Activated CD8-positive, alpha-beta memory T cell treated with anti-CD3 and anti-CD28 coated beads, Interleukin-2, amount 50 U/mL, for 24 hours (primary cell): ENCODE measurements around the gene FOSL1.

Experiments
- DNase-seq: peaks from one replicate; pipeline ENCODE4 v3.0.0-alpha.2; 2020; ENCODE audit errors: extremely low read depth

Gene FOSL1

DNA sequence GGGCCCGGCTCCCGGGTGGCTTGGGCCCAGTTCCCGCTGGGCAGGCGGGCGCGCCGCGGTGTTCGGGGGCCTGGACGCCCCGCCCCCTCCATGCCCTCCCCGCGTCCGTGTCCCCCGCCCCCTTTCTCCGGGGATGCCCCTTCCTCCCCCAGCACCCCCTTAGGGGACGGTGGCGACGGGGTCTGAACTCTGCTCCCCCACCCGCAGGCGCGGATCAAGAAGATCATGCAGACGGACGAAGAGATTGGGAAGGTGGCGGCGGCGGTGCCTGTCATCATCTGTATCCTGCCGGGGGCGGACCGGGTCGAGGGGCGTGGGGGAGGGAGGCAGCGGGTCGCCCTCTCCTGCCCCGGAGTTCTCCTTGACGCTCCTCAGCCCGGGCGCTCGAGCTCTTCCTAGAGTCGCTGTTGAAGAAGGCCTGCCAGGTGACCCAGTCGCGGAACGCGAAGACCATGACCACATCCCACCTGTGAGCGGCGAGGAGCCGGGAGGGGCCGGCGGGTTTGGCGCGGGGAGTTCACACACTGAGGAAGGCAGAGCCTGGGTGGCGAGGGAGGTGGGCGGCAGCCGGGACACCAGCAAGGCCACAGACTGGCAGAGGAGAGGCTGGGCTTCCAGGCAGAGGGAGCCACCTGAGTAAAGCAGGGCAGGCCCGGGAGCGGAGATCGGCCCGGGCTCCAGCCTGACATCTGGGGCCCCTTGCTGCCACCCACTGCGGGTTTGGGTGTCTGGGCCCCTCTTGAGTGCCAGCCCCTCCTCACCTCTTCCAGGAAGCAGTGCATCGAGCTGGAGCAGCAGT is 19.6 kb upstream of the FOSL1 start:
- no peak for DNase-seq

DNA sequence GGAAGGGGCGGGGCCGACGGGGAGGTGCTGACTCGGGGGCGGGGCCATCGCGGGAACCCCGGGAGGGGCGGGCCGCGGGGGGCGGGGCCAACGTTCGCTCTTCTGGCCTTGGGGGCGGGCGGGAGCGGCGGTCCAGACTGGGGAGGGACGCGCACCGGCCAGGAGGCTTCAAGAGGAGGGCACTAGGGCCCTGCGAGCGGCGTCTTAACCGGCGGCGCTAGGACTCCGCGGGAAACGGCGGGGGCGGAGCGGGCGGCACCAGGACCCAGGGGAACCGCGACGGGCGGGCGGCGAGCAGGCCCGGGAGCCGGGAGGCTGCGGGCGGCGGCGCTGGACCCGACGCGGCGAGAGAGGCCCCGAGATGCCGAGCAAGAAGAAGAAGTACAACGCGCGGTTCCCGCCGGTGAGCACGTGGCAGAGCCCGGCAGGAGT is 19.0 kb upstream of the FOSL1 start, which contains the start of gene DRAP1:
DRAP1 (plus strand) TSS at position 286 of the 432 bp plus-strand sequence; CDS start at position 362, 76 bp downstream.
- peak; percentile 89 for DNase-seq

DNA sequence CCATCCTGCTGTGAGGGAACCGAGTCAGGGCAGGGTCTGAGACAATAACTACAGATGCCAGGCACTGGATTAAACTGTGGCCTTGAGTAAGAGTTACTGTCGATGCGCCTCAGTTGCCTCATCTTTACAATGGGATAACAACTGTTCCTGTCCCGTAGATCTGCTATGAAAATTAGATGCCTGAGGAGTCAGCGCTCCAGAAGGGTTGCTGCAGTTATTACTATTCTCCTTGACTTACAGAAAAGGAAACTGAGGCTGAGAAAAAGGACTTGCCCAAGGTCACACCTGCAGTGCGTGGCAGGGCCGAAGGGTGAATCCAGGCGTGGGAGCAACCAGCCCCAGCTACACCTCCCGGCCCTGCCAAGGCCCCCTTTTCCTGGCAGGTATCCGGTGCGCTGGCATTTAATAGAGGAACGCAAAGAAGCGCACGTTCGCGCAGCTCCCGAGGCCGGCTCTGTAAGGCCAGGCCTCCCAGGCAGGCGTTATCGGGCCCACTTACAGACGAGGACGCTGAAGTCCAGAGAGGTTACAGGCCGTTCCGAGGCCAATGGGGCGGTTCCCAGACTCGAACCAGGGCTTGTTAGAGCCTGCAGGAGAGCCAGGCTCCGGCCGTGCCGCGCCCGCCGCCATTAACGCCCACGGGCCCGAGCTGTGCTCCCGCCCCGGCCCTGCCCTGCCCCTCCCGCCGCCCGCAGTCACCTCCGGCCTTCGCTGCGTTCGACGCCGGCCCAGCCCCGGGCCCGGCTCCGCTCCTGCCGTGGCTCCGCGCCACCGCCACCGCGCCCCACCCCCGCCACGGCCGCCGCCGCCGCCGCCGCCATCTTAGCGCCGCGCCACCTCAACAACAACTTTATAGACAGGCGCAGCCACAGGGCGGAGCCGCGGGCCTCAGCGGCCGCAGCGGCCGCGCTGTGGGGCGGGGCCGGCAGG is 18.3 kb upstream of the FOSL1 start, which contains the start of gene C11orf68:
C11orf68 (minus strand) TSS at position 852 of the 930 bp plus-strand sequence; CDS start at position 821, 31 bp downstream.
- DNase-seq: no peak

DNA sequence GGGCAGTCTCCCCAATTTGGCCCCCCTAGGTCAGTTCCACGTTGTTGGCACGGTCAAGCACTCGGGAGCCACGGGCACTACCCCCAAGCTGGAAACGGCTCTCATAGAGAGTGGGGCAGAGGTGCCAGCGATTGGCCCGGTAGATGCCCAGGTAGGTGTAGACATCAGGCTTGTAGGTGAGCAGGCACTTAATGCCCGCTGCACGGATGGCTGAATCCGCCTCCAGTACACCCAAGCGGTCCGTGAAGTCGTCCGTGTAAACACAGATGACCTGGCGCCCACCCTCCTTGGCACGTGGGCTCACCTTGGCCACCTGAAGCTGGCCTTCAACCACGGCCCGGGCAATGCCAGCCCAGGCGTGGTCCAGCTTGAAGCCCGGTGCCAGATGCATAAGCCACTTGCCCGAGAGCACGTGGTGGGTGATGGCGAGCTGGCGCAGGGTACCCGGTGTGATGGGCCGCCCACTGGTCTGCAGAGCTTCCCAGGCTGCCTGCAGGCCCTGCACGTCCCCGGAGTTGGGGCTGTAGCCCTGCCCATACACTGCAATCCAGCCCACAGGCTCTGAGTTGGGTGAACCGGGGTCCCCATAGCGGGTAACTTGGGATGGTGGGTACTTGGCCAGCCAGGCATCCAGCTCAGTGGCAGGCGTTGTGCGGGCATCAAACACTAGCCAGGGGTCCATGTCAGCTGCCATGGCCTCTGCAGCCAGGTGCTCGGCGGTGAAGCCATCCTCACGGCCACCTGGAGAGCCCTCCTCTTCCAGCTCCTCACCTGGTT is 17.4 kb upstream of the FOSL1 start:
- no peak for DNase-seq

DNA sequence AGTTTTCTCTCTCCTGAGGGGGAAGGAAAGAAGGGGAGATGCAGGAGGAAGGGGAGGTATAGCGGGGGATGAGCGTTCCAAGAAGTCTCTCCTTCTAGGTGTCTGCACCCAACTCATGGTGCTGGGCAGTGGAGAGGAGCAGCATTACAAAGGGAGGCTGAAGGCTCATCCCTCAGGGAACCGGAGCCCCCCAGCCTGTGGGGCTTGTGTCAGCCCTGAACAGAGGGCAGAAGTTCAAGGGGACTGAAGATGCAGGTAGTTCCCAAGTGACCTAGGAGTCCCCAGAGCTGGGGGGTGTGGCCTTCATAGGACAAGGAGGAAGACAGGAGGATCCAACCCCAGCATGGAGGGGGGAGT is 16.9 kb upstream of the FOSL1 start:
- no peak for DNase-seq

DNA sequence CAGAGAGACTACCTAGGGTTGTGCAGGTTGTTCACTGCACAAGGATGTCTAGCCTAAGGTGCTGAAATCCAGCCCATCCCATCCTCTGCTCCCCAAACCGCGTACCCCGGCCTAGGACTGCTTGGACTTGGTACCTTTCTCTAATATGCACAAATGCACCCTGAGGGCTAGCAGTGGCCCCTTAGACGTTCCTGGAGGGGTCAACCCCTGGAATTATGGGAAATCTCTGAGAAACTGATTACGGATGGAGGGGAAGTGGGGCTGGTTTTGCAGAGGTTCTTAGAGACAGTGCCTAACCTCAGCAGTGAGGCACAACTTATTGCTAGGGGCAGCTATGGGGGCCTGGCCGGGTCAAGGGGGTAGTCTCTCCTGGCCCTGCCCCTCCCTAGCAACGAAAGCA is 16.2 kb upstream of the FOSL1 start:
- DNase-seq: no peak

DNA sequence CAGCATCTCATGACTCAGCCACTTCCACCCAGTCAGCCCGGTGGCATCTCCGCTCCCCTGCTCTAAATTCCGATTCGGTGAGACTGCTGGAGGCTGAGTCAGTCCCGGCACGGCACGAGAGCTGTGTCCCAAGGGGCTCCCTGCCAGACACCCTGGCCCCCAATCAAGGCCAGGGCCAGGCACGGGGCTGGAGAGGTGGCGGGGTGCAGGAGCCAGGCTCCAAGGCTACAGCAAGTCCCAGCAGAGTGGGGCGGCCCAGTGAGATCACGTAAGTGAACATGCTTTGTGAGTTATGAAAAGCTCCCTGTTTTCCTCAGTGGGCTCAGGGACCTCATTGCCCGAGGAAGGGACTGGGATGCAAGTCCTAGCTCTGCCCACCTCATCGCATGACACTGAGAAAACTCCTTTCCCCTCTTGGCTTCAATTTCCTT is 15.6 kb upstream of the FOSL1 start:
- DNase-seq: no peak

DNA sequence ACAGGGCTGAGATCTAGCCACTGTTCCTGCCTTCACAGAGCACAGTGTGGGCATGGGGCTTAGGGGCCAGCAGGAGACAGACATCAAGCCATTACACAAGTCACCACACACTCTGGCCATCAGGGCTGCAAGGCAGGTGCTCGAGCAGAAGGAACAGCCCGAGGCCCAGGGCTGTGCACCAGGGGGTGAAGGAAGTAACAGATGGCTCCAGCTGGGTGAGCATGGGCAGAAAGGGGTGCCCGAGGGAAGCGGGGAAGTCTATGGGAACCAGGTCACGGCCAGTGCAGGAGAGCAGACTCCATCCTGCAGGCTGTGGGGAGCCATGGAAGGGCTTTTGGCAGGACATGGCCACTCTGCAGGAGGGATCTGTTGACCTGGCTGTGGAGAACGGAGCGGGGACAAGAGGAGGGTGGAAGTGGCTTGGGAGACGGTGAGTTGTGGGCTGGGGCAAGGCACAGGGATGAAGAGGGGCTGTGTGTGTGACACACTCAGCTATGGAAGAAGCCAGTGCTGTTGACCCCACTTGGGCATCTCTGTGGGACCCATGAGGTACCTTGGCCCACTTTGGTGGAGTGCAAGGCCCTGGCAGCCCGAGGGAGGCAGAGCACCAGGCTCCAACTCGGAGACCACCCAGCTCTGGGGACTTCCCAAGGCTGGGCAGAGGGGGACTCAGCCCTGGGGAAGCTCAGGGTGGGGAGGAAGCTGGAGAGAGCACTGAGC is 15.1 kb upstream of the FOSL1 start:
- DNase-seq: no peak

DNA sequence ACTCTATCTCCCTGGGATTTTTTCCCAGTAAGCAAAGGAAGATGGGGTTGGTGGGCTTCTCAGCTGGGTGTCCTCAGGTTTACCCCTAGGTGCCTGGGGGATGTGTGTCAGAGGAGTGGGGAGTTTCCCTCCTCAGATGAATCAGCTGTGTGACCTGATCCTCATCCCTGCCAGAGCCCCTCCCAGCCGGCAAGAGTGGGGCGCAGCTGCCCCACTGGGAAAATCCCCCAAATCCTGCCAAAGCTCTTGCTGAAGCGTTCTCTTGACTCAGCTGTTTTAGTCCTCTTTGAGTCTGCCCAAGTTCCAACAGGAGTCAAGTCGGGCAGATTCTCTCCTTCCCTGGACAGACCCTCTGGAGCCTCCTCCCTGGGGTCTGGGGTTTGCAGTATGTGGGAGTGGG is 12.7 kb upstream of the FOSL1 start:
- DNase-seq: no peak

DNA sequence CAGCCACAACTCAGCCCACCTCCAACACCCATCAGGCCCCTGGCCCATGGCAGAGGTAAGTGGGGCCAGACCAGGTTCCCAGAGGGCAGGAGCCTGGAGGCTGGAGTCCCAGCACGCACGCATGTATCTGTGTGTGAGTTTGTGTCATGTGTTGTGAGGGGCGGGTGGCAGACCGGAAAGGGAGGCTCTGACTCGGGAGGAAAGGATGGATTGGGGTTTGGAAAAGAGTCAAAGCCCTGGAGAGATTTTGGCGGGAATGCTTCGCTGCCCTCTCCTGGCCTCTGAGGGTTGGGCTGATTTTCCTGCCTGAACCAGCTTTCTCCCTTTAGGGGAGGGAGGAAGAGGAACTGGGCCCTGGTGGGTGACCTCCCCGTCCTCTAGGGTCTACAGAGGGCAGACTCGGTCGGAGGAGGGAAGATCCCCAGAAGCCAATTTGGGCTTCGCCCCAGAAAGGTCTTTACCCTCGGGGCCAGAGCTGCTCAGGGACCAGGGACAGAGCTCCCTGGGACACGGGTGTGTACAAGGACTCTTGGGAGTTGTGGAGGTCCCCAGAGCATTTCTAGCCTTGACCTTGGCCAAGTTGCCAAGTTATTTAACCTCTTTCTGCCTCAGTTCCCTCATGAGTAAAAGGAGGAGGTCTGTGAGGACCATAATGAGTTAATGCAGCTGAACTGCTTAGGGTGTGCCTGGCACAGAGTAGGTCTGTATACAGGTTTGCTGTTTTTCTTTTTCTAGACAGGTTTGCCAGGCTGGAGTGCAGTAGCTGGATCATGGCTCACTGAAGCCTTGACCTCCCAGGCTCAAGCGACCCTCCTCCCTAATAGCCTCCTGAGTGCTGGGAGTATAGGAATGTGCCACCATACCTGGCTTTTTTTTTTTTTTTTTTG is 11.7 kb upstream of the FOSL1 start:
- no peak for DNase-seq

DNA sequence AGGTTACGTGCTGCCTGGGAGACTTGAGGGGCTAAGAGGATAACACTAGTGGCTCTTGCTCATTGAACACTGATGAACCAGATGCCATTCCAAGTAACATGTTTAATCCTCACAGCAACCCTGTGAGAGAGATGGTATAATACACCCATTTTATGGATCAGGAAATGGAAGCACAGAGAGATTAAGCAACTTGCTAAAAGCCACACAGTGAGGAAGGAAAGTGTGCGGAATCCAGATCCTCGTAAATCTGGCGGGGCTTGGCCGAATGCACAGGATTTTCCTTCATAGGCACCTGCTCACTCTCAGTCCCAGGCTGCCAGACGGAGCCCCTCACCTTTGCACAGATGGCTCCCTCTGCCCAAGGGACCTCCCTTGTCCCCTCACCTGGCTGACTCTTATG is 7.7 kb upstream of the FOSL1 start:
- no peak for DNase-seq

DNA sequence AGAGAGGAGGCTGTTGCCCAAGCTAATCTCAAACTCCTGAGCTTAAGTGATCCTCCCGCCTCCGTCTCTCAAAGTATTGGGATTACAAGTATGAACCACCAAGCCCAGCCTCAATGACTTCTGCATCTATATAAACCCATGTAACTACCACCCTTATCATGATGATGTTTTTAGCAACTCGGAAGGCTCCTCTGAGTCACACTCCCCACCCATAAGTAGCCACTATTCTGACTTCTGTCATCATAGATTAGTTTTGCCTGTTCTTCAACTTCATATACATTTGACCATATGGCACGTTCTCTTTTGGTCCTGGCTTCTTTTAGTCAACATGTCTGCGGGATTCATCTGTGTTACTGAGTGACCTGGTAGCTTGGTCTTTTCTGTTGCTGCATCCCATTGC is 6.4 kb upstream of the FOSL1 start:
- no peak for DNase-seq

DNA sequence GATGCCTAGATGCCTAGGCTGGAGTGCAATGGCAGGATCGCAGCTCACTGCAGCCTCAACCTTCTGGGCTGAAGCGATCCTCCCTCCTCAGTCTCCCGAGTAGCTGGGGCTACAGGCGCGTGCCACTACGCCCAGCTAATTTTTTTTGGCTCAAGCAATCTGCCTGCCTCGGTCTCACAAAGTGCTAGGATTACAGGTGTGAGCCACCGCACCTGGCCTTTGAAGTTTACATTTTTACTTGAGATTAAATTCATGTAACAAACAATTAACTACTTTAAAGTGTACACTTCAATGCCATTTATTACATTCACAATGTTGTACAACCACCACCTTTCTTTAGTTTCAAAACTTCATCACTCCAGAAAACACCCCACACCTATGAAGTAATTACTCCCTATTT is 3.5 kb upstream of the FOSL1 start:
- no peak for DNase-seq

DNA sequence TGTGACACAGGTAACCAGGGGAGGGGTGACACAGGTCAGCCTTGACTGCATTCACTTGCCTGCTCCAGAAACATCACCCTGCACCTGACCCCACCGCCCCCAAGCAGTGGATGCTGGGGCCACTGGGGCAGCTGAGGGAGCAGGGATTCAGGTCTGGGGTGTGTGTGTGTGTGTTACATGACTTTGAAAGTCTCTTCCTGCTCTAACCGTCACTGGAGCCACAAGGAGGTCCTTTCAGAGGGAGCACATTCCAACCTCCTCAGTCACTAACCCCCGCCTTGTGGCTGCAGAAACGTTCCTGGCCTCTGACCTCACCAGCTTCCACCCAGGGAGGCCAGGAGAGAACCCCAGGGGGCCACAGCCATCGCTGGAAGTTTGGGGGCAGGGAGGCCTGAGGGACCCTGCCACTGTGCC is 2.9 kb upstream of the FOSL1 start:
- DNase-seq: no peak

DNA sequence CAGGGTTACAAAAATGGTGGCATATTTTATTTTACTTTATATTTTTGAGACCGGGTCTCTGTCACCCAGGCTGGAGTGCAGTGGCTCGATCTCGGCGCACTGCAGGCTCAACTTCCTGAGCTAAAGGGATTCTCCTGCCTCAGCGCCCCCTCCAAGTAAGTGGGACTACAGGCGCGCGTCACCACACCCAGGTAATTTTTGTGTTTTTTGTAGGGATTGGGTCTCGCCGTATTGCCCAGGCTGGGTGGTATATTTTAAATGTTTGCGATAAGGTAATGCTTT is 652 bp upstream of the FOSL1 start:
- DNase-seq: no peak

DNA sequence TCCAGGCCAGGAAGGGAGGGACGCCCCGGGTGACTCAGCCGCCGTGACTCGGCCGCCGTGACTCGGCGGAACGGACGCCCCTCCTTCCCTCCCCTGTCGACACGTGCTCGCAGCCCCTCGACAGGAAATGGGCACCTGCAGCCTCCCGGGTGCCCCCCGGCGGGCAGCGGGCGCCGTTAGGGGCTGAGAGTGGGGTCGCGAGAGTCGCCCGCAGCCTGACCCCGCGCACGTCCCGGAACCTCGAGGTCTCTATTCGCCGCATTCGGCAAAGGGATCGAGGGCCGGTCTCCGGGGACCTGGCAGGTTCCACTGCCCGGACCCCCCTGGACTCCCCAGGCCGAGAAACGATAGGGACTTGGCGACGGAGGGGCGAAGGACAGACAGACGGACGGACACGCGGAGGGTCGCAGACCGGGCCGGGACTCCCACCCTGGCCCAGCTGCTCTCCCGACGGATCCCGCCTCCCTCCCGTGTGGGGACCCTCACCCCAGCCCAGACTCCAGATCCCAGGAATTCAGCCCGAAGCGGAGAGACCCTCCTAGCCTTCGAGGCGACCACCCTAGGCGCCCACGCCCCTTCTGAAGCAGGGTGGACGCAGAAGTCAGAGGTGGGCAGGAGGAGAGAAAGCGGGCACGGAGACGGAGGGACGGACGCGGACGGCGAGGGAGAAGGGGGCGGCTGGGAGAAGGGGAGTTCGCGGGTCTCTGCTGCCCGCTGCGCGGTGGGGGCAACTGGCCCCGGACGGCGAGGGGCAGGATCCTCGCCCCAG is 648 bp downstream of the FOSL1 start:
- no peak for DNase-seq

DNA sequence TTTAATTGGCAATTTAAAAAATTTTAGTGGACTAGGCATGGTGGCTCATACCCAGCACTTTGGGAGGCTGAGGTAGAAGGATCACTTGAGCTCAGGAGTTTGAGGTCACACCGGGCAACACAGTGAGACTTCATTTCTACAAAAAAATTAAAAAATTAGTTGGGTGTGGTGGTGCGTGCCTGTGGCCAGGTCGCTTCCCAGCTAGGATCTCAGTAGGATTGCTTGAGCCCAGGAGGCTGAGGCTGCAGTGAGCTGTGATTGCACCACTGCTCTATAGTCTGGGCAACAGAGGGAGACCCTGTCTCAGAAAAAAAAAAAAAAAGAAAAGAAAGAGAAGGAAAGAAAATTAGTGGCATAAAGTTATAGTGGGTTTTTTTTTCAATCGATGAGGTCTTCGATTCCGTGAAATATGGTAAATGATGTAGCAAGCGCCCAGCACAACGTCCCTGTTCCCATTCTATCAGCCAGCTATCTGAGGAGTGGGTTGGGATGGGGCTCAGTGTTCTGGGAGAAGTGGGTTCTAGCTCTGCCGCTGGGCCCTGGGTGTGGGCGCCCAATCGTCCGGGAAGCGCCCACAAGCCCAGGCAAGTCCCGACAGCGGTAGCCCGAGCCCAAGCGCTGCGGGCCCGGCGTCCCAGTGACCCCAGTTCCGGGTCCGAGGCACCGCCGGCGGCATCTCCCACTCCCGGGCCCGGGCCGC is 1.4 kb downstream of the FOSL1 start:
- DNase-seq: no peak

DNA sequence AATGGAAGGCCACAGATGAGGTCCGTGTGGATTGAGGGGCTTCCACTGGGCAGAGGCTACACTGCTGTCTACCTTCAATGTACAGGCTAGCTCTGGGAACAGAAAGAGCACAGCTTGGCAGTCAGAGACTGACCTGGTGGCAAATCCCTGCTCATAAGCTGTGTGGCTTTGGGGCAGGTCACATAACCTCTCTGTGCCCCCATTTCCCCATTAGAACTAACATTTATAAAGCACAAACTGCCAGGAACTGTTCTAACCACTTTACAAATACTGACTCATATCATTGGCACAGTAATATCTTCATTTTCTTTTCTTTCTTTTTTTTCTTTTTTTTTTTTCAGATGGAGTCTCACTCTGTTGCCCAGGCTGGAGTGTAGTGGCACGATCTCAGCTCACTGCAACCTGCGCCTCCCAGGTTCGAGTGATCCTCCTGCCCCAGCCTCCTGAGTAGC is 3.1 kb downstream of the FOSL1 start:
- no peak for DNase-seq
